ENCODE results near the gene WDR47. TPM values are rescaled to one million over a fixed set of nuclear protein-coding genes. Genes with fewer than 3 reads are reported as not detected.
A peak's percentile ranks its signal among the peaks of the same experiment; 100 is the strongest.

The WDR47 gene
- total and polyA plus RNA-seq, 2 of the 8 experiments (the other 6 are each of a cell fraction or from before 2014, with no cell fraction given) = 1.9 to 6.7 TPM

DNA sequence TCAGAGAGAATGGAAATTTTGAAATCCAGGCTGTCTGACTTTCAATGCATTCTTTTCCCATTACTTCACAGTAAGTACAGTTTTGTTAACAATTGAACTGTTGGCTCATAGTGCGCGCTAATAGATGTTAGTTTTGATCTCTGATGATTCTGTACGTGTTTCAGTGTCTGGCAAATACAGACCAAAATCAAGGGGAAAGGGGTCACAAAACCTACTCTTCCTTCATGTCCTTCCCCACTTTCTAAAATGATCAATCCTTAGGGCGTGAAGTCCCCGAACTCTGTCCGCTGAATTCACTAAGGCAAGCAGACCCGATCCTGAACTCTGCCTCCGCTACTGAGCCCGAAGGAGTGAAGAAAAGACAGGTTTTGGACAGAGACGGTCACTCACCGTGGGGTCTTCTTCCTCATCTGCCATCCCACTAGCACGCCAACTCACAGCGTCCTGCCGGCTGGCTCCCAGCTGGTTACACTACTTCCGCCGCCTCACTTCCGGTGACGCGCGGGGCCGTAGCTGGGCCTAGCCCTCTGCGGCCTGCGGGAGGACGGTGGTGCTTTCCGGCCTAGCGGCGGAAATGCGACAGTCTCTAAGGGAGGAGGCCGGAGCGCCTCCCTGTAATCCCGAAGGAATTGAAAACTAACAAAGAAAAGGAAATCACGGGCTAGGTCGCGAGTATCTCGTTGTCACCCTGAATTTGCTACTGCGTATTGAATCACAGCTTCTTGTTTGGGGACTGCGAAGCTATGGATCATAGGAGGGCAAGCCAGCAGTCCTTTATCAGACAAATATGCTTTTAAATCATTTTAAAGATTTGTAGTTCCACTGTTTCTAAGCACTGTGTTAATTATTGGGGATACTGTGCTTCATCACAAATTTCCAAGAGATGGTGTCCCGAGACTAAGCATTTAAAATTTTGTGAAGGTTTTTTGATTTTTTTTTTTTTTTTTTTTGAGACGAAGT lies 33.9 kb upstream of the WDR47 start, which contains the start of gene TAF13 (continued):
- TF ChIP-seq KDM5A (IDR thresholded peaks at IDR 0.05; ENCODE audit: low read length) (0 out of 2 replicates have a peak, but pooled peaks have one; percentile 30), EGR1 (IDR thresholded peaks at IDR 0.05; ENCODE audit: borderline replicate concordance, low read depth, low read length) (no peak), SIX5 (IDR thresholded peaks at IDR 0.05; ENCODE audit: low read depth, low read length) (no peak), RBBP5 (IDR thresholded peaks at IDR 0.05; ENCODE audit: borderline replicate concordance, low read depth, low read length) (0 out of 2 replicates have a peak, but pooled peaks have one; percentile 41), PHF8 (conservative IDR thresholded peaks at IDR 0.05; ENCODE audit: low read depth, low read length) (peak; percentile 84), SIRT6 (IDR thresholded peaks at IDR 0.05; ENCODE audit: low read length) (no peak), GABPA (IDR thresholded peaks at IDR 0.05; ENCODE audit: borderline replicate concordance, insufficient read depth, low read length) (peak; percentile 91; the same call in 1 of the 2 replicates), BRCA1 (IDR thresholded peaks at IDR 0.05; ENCODE audit: low read depth, low read length) (peak; percentile 82), POLR2A (IDR thresholded peaks at IDR 0.05; ENCODE audit: control extremely low read depth in 1 of 2, low read depth in 2 of 2, low read length in 2 of 2) (peak; percentile 83 to 90), HDAC2 (IDR thresholded peaks at IDR 0.05; ENCODE audit: borderline replicate concordance in 1 of 2, low read depth in 2 of 2, low read length in 2 of 2) (peak in 1 of 2 experiments; percentile 85; a peak in 2 of 4 replicates), CEBPB (IDR thresholded peaks at IDR 0.05; ENCODE audit: low read depth, low read length) (no peak; the same call in 1 of the 2 replicates), CBX5 (IDR thresholded peaks at IDR 0.05; ENCODE audit: low read depth, low read length) (no peak), ZNF274 (IDR thresholded peaks at IDR 0.05; ENCODE audit: borderline replicate concordance, extremely low read depth, low read length) (no peak), JUND (IDR thresholded peaks at IDR 0.05; ENCODE audit: low read length) (0 out of 2 replicates have a peak, but pooled peaks have one; percentile 24), POU5F1 (IDR thresholded peaks at IDR 0.05; ENCODE audit: low read depth, low read length) (no peak), KDM4A (IDR thresholded peaks at IDR 0.05; ENCODE audit: low read depth, low read length, severe bottlenecking) (peak; percentile 71), SP1 (IDR thresholded peaks at IDR 0.05; ENCODE audit: low read depth, low read length) (0 out of 2 replicates have a peak, but pooled peaks have one; percentile 21), MAFK (IDR thresholded peaks at IDR 0.05; ENCODE audit: low read depth, low read length) (no peak)
- TF ChIP-seq, protein P1, sequence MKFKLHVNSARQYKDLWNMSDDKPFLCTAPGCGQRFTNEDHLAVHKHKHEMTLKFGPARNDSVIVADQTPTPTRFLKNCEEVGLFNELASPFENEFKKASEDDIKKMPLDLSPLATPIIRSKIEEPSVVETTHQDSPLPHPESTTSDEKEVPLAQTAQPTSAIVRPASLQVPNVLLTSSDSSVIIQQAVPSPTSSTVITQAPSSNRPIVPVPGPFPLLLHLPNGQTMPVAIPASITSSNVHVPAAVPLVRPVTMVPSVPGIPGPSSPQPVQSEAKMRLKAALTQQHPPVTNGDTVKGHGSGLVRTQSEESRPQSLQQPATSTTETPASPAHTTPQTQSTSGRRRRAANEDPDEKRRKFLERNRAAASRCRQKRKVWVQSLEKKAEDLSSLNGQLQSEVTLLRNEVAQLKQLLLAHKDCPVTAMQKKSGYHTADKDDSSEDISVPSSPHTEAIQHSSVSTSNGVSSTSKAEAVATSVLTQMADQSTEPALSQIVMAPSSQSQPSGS (IDR thresholded peaks at IDR 0.05; ENCODE audit: low read length) = 0 out of 2 replicates have a peak, but pooled peaks have one; percentile 30
- TF ChIP-seq, protein P2, sequence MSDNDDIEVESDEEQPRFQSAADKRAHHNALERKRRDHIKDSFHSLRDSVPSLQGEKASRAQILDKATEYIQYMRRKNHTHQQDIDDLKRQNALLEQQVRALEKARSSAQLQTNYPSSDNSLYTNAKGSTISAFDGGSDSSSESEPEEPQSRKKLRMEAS (IDR thresholded peaks at IDR 0.05) = peak; percentile 44; the same call in 1 of the 2 replicates
